ENCODE results near the gene SH3GLB2.
"Not testable (repeated sequence)": the region's sequence is repeated elsewhere in the genome, so short reads cannot be mapped to it uniquely, and the experiment has no call there.

Gene SH3GLB2

DNA sequence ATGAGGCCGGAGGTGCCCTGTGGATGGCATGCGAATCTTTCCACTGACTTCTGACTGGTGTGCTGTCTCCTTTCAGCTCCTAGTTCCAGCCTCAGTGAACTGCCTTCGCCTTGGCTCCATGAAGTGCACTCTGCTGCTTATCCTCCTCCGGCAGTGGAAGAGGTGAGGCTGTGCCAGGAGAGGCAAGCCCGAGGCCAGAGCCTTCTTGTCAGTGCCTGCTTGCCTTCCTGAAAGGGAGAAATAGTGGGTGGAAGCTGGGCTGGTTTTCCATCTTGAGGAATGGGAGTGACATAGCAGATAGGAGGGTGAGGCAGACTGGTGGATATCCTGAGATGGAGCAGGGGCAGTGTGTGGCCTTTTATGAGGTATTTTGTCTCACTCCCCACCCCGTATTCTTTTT lies 29.7 kb downstream of the SH3GLB2 start:
- DNase-seq (ENCODE audit: low read depth): no peak

DNA sequence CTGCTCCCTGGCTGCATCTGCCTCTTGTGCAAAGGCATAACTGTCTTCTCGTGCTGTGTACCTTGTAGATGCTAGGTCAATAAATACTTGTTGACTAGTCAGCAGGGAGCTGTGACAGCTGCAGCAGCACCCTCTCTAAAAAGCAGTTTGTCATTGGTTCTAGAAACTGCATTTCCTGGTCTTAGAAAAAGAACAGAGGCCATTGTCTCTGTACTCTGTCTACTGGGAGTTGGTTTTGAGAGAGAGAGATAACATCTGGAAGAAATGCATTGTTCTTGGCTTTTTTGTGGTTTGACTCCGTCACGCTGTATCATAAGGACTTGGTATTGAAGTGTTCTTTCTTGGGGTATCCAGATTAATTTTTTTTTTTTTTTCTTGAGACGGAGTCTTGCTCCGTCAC lies 32.3 kb downstream of the SH3GLB2 start:
- DNase-seq (ENCODE audit: low read depth): no peak

DNA sequence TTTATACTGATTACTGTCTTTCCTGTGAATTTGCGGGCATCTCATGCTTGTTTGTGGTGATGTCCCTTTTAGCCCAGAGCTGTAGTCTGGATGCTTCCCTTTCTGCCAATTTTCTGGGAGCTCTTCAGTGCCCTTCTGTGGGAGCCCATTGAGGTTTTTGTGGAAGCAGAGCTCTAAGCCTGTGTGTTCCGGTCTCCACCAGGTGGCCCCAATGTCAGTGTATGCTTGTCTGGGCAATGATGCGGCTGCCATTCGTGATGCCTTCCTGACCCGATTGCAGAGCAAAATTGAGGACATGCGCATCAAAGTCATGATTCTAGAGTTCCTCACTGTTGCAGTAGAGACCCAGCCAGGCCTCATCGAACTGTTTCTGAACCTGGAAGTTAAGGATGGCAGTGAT lies 35.1 kb downstream of the SH3GLB2 start:
- DNase-seq (ENCODE audit: low read depth): no peak

DNA sequence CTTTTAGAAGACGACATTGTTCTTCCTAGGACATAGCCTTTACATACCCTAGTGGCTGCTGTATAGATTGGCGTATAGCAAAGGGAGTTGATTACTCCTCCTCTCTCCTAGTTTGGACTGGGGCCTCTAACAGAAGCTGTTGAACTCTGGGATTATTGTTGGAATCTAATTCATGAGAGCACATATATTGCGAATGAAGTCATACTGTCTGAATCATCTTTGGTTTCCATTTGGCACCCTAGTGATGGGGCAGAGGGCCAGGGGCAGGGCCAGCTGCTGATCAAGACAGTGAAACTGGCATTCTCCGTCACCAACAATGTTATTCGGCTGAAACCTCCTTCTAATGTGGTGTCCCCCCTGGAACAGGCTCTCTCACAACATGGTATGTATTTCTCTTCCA lies 40.3 kb downstream of the SH3GLB2 start:
- no peak for DNase-seq (ENCODE audit: low read depth)

DNA sequence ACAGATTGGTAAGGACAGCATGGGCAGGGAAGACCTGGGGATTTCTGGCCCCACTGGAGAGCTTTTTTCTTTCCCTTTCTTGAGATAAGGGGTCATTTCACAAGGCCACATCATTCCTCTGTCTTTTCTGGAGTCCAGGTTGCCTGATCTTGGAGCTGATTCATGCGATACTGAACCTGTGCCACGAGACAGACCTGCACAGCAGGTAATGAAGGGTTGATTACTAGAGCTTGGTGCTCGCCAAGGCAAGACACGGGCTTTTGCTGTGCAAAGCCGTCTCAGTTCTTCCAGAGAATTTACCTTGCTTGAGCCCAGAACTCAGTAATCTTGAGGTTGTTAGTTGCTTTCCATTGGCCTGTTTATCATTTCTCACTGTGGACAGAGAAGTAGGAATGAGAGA lies 41.5 kb downstream of the SH3GLB2 start:
- no peak for DNase-seq (ENCODE audit: low read depth)

DNA sequence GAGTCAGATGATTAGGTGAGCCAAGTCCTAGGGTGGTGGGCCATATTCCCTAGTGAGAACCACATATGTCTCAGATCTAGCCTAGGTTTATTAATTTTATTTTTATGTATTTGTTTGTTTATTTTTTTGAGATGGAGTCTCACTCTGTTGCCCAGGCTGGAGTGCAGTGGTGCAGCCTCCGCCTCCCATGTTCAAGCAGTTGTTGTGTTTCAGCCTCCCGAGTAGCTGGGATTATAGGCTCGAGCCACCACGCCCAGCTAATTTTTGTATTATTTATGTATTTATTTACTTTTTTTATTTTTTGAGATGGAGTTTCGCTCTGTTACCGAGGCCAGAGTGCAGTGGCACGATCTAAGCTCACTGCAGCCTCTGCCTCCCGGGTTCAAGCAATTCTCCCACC lies 44.6 kb downstream of the SH3GLB2 start:
- DNase-seq (ENCODE audit: low read depth): no peak

DNA sequence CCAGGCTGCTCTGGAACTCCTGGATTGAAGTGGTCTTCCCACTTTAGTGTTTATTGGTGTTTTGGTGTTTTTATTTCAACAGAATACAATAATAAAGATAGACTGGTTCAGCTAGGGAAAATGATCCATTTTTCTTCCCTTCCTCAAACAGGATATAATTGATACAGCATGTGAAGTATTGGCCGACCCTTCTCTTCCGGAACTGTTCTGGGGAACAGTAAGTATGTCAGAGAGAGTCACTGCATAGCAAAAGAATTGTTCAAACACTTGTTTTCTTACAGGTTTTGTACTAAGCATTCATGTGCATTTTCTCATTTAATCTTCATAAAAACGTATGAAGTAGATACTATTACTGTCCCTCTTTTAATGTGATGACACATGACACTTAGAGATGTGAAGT lies 49.0 kb downstream of the SH3GLB2 start:
- no peak for DNase-seq (ENCODE audit: low read depth)

DNA sequence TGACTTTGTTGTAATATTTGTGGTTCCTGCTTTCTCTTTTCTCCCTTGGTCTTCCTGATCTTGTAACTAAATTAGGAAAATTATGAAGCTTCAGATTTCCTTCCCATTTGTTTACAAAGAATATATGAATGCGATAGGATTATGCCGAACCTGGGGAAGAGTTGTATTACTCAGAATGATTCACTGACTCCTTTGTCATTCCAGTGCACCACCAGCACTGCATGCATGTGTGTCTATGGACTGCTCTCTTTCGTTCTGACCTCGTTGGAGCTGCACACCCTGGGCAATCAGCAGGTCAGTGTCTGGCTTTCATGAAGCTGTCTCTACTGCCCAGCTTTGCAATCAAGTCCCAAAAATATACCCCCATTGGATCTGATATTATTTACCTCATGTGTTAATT lies 55.2 kb downstream of the SH3GLB2 start:
- DNase-seq (ENCODE audit: low read depth): no peak

DNA sequence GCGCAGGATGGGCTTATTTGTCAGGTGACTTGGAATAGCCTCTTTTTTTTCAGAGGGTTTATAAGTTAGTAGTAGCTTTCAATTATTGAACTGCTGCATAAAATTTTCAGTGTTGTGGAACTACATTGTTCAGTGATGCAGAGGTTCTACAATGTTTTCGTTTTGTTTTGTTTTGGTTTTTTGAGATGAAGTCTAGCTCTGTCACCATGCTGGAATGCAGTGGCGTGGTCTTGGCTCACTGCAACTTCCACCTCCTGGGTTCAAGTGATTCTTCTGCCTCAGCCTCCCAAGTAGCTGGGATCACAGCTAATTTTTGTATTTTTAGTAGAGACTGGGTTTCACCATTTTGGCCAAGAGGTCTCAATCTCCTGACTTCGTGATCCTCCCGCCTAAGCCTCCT lies 58.6 kb downstream of the SH3GLB2 start:
- no peak for DNase-seq (ENCODE audit: low read depth)

DNA sequence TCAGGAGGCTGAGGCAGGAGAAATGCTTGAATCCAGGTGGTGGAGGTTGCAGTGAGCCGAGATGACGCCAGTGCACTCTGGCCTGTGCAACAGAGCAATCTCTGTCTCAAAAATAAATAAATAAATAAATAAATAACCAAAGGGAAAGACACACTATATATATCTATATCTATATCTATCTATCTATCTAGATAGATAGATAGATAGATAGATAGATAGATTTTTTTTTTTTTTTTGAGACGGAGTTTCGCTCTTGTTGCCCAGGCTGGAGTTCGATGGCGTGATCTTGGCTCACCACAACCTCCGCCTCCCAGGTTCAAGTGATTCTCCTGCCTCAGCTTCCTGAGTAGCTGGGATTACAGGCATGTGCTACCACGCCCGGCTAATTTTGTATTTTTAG lies 66.7 kb downstream of the SH3GLB2 start:
- not testable (repeated sequence) for DNase-seq (ENCODE audit: low read depth)
